ENCODE results near the gene MYOD1. TPM values are rescaled to one million over a fixed set of nuclear protein-coding genes. Genes with fewer than 3 reads are reported as not detected.

The MYOD1 gene
- total and polyA plus RNA-seq, 8 donors, result not detected

DNA sequence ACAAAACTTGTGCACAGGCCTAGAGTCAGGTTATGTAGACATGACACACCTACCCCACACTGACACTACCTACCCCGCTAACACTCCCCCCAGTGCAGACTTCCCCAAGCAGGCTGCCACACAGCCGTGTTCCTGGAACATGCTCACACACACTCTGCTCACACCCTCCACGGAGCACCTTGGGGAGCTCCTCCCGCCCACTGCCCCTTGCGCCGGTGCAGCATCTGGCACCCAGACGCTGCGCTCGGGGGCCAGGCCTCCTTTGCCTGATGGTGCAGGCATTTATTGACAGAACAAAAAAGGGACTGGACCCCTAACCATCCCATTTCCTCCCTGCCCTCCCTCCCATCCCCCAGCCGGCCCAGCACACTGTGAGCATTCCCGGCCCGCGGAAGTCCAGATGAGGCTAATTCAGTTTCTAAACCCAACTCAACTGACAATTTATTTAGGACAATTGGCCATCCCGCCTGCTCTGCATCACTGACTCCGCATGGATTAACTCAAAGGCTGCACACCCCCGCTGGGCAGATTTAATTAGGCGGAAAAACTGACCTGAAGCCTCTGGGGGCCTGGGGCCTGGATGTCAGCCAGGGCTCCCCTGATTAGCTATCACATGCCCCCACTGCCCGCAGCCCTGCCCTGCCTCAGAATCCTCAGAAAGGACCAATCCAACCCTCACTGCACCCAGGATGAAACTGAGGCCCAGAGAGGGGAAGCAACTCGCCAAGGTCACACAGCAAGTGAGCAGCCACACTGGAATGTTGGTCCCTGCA, 45.3 kb downstream of the MYOD1 start:
- intact Hi-C loops (cut with DNase I), result loop anchor here in 1 of 2 donors (10.0 kb wide), 1 partner anchor 210 kb away; no protein-coding TSS in a partner anchor
- H3K27me3 ChIP-seq, result no peaks in the 10 kb centered on the region
- H3K4me1 ChIP-seq, result no peaks in the 10 kb centered on the region
- DNase-seq (peak in 1 of 4 donors; percentile 51), ATAC-seq (no peak)
- H3K27ac ChIP-seq, result no peak overlapping the region
- H3K4me3 ChIP-seq, result no peak overlapping the region
- H3K36me3 ChIP-seq, result no peaks in the 10 kb centered on the region
- TF ChIP-seq, protein P1, sequence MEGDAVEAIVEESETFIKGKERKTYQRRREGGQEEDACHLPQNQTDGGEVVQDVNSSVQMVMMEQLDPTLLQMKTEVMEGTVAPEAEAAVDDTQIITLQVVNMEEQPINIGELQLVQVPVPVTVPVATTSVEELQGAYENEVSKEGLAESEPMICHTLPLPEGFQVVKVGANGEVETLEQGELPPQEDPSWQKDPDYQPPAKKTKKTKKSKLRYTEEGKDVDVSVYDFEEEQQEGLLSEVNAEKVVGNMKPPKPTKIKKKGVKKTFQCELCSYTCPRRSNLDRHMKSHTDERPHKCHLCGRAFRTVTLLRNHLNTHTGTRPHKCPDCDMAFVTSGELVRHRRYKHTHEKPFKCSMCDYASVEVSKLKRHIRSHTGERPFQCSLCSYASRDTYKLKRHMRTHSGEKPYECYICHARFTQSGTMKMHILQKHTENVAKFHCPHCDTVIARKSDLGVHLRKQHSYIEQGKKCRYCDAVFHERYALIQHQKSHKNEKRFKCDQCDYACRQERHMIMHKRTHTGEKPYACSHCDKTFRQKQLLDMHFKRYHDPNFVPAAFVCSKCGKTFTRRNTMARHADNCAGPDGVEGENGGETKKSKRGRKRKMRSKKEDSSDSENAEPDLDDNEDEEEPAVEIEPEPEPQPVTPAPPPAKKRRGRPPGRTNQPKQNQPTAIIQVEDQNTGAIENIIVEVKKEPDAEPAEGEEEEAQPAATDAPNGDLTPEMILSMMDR (IDR thresholded peaks at IDR 0.05), result no peak
- H3K9me3 ChIP-seq, result no peaks in the 10 kb centered on the region

DNA sequence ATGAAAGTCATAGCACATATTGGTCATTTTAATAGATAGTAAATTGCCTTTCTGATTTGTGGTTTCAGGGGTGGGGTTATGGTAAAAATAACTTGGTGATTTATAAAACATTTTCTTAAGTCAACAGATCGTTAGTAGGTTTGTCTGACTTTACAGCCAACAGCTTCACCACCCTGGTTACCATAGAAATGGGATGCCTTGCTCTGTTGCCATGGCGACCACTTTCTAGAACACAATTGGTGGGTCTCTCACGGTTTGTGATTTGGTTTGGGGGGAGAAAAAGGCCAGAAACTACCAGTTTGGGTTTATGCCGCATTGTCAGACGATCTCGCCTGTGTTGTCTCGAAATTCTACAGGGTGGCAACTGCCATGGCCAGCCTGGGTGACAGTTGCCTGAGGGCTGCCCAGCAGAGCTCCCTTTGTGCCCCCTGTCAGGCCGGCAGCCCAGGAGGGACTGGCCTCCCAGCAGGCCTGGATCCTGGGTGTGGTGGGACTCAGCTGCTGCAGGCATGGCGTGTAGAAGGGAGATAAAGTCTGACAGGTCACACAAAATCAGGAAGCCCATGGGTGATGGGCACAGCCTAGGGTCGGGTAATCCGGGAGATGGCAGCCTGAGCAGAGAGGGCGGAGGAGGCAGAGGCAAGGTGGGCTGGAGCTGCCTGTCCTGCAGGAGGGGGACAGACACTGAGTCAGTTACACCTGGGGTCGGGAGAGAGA, 46.1 kb downstream of the MYOD1 start:
- H3K9me3 ChIP-seq, result no peaks in the 10 kb centered on the region
- H3K4me3 ChIP-seq, result no peak overlapping the region
- ATAC-seq (no peak), DNase-seq (peak in 1 of 4 donors; percentile 75)
- intact Hi-C loops (cut with DNase I), result loop anchor here in 1 of 2 donors (10.0 kb wide), 1 partner anchor 209 kb away; no protein-coding TSS in a partner anchor
- H3K27me3 ChIP-seq, result no peaks in the 10 kb centered on the region
- no peaks in the 10 kb centered on the region for H3K36me3 ChIP-seq
- H3K4me1 ChIP-seq, result no peaks in the 10 kb centered on the region
- no peak overlapping the region for H3K27ac ChIP-seq
- TF ChIP-seq, protein P1 (IDR thresholded peaks at IDR 0.05), result no peak

DNA sequence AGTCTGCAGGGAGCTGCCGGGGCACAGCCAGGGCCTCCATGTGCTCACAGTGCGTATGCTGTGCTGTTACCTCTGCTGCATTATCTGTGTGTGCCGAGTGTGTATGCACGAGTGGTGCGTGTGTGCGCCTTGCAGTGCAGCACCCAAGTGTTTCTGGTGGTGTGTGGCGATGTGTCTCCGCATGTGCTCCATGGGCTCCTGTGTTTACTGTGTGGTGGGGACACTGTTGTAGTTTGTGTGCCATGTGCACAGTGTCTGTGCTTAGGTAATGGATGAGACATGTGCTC, 46.6 kb downstream of the MYOD1 start:
- TF ChIP-seq, protein P1 (IDR thresholded peaks at IDR 0.05), result no peak
- no peak for DNase-seq
- no peak overlapping the region for H3K27ac ChIP-seq
- intact Hi-C loops (cut with DNase I), result loop anchor here in 1 of 2 donors (10.0 kb wide), 1 partner anchor 209 kb away; no protein-coding TSS in a partner anchor
- H3K27me3 ChIP-seq, result no peaks in the 10 kb centered on the region
- no peak for ATAC-seq
- no peaks in the 10 kb centered on the region for H3K9me3 ChIP-seq
- H3K36me3 ChIP-seq, result no peaks in the 10 kb centered on the region
- no peaks in the 10 kb centered on the region for H3K4me1 ChIP-seq
- H3K4me3 ChIP-seq, result no peak overlapping the region

DNA sequence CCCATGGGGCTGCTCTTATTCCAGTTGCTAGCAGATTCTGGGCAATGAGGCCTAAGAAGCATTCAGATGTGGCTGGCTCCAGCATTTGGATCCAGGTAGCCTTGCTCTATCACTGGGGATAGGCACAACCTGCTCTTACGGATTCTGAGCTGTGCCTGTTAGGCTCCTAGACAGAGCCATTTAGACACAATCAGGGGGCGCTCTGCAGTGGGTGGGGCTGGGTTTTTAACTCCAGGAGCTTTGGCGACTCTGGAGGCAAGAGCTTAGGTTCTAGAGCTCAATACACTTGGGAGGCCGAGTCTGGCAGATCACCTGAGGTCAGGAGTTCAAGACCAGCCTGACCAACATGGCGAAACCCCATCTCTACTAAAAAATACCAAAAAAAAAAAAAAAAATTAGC, 47.2 kb downstream of the MYOD1 start:
- no peak for ATAC-seq
- H3K4me1 ChIP-seq, result no peaks in the 10 kb centered on the region
- no peaks in the 10 kb centered on the region for H3K36me3 ChIP-seq

More for the DNA sequence above, 47.2 kb downstream of the MYOD1 start:
- Histone ChIP-seq H3K9me3 (no peaks in the 10 kb centered on the region), H3K27me3 (no peaks in the 10 kb centered on the region), H3K4me3 (no peak overlapping the region), H3K27ac (no peak overlapping the region)
- TF ChIP-seq, protein P1 (IDR thresholded peaks at IDR 0.05), result no peak
- DNase-seq, result no peak
- intact Hi-C loops (cut with DNase I), result loop anchor here in 1 of 2 donors (10.0 kb wide), 1 partner anchor 208 kb away; no protein-coding TSS in a partner anchor

Measured in left lung (tissue), 10 donors.